ENCODE measurements around the gene RXFP4. TPM values are rescaled to one million over a fixed set of nuclear protein-coding genes. Genes with fewer than 3 reads are reported as not detected.

Gene RXFP4
- total and polyA plus RNA-seq, 2 of the 13 experiments (the other 11 are each of a cell fraction or from before 2014, with no cell fraction given) = 0.38 to 1.4 TPM

- TF ChIP-seq HNF4A (CRISPR knock-in tag; IDR thresholded peaks at IDR 0.05) (peak; percentile 22; the same call in 1 of the 2 replicates), ETV5 (CRISPR knock-in tag; IDR thresholded peaks at IDR 0.05; ENCODE audit: borderline replicate concordance) (peak; percentile 12; the same call in 1 of the 2 replicates), EP300 (IDR thresholded peaks at IDR 0.05; ENCODE audit: low read depth in 2 of 2, low read length in 2 of 2) (no peak), EP300 (CRISPR knock-in tag; IDR thresholded peaks at IDR 0.05; ENCODE audit: borderline replicate concordance) (0 out of 2 replicates have a peak, but pooled peaks have one; percentile 17), RXRB (CRISPR knock-in tag; IDR thresholded peaks at IDR 0.05; ENCODE audit: borderline replicate concordance) (peak; percentile 66; the same call in 1 of the 2 replicates), MED13 (CRISPR knock-in tag; IDR thresholded peaks at IDR 0.05) (no peak), SNAPC2 (CRISPR knock-in tag; IDR thresholded peaks at IDR 0.05) (no peak)
Measured at GRCh38 chr1:155981266-155982088, 40.0 kb downstream of the RXFP4 start (continued).

- H3K9ac ChIP-seq (ENCODE audit: insufficient read depth, low read depth, low read length) = no peak overlapping the region
- H3K4me3 ChIP-seq (replicated peaks in 1 of 3; ENCODE audit: insufficient read depth in 1 of 3, low read depth in 2 of 3, low read length in 3 of 3) = no peak overlapping the region
- H3K9me3 ChIP-seq (ENCODE audit: low read length) = no peaks in the 10 kb centered on the region
- H4K20me1 ChIP-seq (ENCODE audit: insufficient read depth, low read length) = no peaks in the 10 kb centered on the region
- intact Hi-C loops (cut with micrococcal nuclease; ENCODE audit: unreplicated experiment) = no loop called here
- no TSS peak for BruUV-seq (replicated peaks)
- CTCF ChIA-PET (ENCODE audit: low intra/inter-chr PET ratio, low total read pairs) = no interaction called here
- no peak for ATAC-seq
- no peak for DNase-seq (ENCODE audit: low spot score)
- POLR2A ChIA-PET = interaction anchor here (2.3 to 13.5 kb wide), 4 partner anchors 10 to 48 kb away, joined by 15 to 390 read pairs (median 32); partner anchors contain the start of genes KHDC4 and RXFP4
- 87% methylated on average over 7 of the region's 7 CpGs for WGBS (ENCODE audit: low lambda C conversion rate)
- H3K36me3 ChIP-seq (replicated peaks in 1 of 2; ENCODE audit: control insufficient read depth in 1 of 2, insufficient read depth in 2 of 2, low read length in 2 of 2) = no peaks in the 10 kb centered on the region
- peaks cover 66% of the 10 kb centered on the region for H3K4me1 ChIP-seq (ENCODE audit: insufficient read depth, low read length)
- peaks cover 9% of the 10 kb centered on the region for H3K79me2 ChIP-seq (ENCODE audit: insufficient read depth, low read length)
- no peak for FAIRE-seq
- H2AFZ ChIP-seq (ENCODE audit: low read length) = no peak overlapping the region
- TF ChIP-seq MNT (IDR thresholded peaks at IDR 0.05) (peak; percentile 34; the same call in 1 of the 2 replicates), ZNF644 (CRISPR knock-in tag; IDR thresholded peaks at IDR 0.05; ENCODE audit: low read depth) (no peak), SMARCC2 (IDR thresholded peaks at IDR 0.05) (no peak), MAFK (conservative IDR thresholded peaks at IDR 0.05 in 1 of 2, IDR thresholded peaks at IDR 0.05 in 1 of 2; ENCODE audit: low read length in 2 of 2) (no peak), ZNF772 (CRISPR knock-in tag; IDR thresholded peaks at IDR 0.05) (no peak), MYNN (CRISPR knock-in tag; IDR thresholded peaks at IDR 0.05; ENCODE audit: low read depth) (no peak), ZNF576 (CRISPR knock-in tag; IDR thresholded peaks at IDR 0.05) (no peak), ZNF839 (CRISPR knock-in tag; IDR thresholded peaks at IDR 0.05; ENCODE audit: borderline replicate concordance) (no peak)
- H3K27ac ChIP-seq (ENCODE audit: extremely low read length, insufficient read depth, low read length) = no peak overlapping the region
- in situ Hi-C loops (cut with HindIII; ENCODE audit: extremely low pct_ligation_motif_present, low pct_unique_long_range_greater_than_20kb) = loop anchor here (10.0 kb wide), 1 partner anchor 47 kb away; the partner anchor contains the start of gene KHDC4
- H3K4me2 ChIP-seq (ENCODE audit: low read depth, low read length) = peak overlapping the region; percentile 68
- no peaks in the 10 kb centered on the region; a peak in 1 of 5 replicates for H3K27me3 ChIP-seq (ENCODE audit: control insufficient read depth in 1 of 2, insufficient read depth in 2 of 2, low read length in 2 of 2)
Measured at GRCh38 chr1:155982106-155982505, 40.7 kb downstream of the RXFP4 start.

Data from HepG2 (cell line).